Right renal pelvis (tissue), 4 donors: Measurements from ENCODE around the gene CYP2W1. TPM values are rescaled to one million over a fixed set of nuclear protein-coding genes. Genes with fewer than 3 reads are reported as not detected.
"Not testable (repeated sequence)": the region's sequence is repeated elsewhere in the genome, so short reads cannot be mapped to it uniquely, and the experiment has no call there.

Experiments used
- DNase-seq, 4 donors: peaks; one replicate each; pipeline ENCODE4 v3.0.0-alpha.2; 2013; ENCODE audit warnings: low read depth in 4 of 4, low spot score in 3 of 4, missing footprints in 1 of 4
- polyA plus RNA-seq, 4 donors: library from polyadenylated mRNA; unstranded; fragments of 120-200 nt; gene quantifications; one replicate each; pipeline ENCODE4 v1.2.1, GENCODE V29; 2013; ENCODE audit not compliant: insufficient read length in 4 of 4

CYP2W1 gene
- polyA plus RNA-seq, 4 donors: 1.2 to 4.0 (median 2.5) TPM

- DNase-seq: no peak
Observed at GRCh38 chr7:951881-952547, 31.0 kb upstream of the CYP2W1 start.

- DNase-seq: no peak
Observed at GRCh38 chr7:952548-953441, 30.2 kb upstream of the CYP2W1 start.

GRCh38 chr7:953547-954327 is 29.2 kb upstream of the CYP2W1 start:
- no peak for DNase-seq

- no peak for DNase-seq
Observed at GRCh38 chr7:954330-955238, 28.4 kb upstream of the CYP2W1 start, which contains the start of gene ADAP1. Gene ADAP1, minus strand, starts transcription at chr7:954680. Its CDS starts 203 bp downstream, at chr7:954477.

- DNase-seq: no peak
Observed at GRCh38 chr7:956031-956430, 26.9 kb upstream of the CYP2W1 start.

- DNase-seq: no peak
Observed at GRCh38 chr7:957418-958220, 25.4 kb upstream of the CYP2W1 start.

GRCh38 chr7:958221-959200 is 24.5 kb upstream of the CYP2W1 start:
- no peak for DNase-seq

GRCh38 chr7:959271-959670 is 23.7 kb upstream of the CYP2W1 start:
- no peak for DNase-seq

- DNase-seq: not testable (repeated sequence)
Observed at GRCh38 chr7:959740-960139, 23.2 kb upstream of the CYP2W1 start.

GRCh38 chr7:960269-960871 is 22.6 kb upstream of the CYP2W1 start:
- no peak for DNase-seq

- DNase-seq: not testable (repeated sequence)
Observed at GRCh38 chr7:960972-961371, 22.0 kb upstream of the CYP2W1 start.

GRCh38 chr7:961546-962400 is 21.2 kb upstream of the CYP2W1 start:
- no peak for DNase-seq

- DNase-seq: no peak
Observed at GRCh38 chr7:962401-963081, 20.4 kb upstream of the CYP2W1 start.

GRCh38 chr7:963236-964078 is 19.5 kb upstream of the CYP2W1 start:
- DNase-seq: no peak
